Amniotic epithelial cell (primary cell): ENCODE results near the gene SSPN.

Source experiments
- DNase-seq: peaks from one replicate; pipeline ENCODE4 v3.0.0-alpha.2; 2010; ENCODE audit warnings: low read depth

Gene SSPN

GRCh38 chr12:26285401-26285800, 90.0 kb downstream of the SSPN start:
- no peak for DNase-seq

- no peak for DNase-seq
Observed at GRCh38 chr12:26286186-26286585, 90.8 kb downstream of the SSPN start.

DNA sequence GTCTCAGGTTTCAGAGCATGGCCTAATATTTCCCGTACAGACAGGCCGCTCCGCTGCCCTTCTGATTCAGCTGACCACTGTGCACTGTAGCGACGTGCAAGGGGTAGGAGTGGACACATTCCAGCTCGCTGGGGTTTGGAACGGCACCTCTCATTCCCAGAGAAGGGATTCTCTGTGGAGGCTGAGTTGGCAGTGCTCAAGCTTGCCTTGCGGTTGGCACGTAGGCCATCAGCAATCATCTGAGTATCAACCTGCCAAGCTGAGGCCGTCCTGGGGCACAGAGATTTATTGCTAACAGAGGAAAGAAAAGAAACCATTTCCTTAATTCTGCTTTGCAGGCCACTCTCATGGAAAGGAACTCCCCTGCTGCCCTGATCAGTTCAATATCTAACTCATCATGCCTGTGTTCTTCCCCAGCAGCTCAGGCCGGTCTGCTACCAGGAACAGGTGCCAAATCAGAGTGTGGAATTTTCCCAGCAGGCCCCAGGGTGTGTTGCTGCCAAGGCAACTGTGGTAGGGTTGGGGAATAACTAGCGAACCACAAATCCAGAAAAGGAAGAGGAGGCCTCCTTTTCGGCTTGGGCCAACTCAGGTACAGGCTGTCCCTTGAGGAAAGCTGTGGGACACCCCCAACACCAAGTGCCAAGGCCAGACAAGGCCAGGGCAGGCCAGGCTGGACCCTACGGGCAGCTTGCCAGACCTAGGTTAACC, 92.5 kb downstream of the SSPN start:
- DNase-seq: peak; percentile 26

DNA sequence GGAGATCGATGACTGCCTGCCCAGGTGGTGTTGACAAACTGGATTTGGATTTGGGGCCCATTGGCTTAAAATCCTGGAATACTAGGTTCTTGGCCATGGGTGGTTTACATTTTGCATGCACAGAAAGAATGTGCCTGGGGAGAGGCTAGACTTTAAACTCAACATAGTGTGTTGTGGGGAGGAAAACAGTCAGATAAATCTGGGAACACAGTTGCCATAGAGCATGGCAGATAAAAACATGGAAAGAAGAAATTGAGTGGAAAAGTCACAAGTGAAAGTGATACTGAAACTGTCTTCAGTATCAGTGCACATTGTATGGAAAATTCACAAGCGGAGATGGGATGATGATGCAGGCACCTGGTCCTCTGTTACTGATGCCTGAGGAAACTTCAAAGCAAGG, 95.2 kb downstream of the SSPN start:
- no peak for DNase-seq

DNA sequence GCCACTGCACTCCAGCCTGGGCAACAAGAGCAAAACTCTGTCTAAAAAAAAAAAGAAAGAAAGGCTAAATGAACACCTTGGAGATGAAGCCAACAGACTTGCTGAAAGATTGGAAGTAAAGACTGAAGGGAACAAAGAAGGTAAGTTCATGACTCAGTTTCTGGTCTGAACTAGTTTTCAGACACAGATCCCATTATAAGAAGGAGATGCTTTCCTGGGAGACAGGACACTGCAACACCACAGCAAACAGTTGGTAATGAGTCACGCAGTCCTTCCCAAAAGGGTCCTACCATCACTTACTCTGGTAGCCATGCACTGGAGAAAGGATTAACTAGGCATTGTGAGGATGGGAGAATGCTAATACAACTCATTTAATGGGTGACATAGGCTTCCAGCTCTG, 97.2 kb downstream of the SSPN start:
- DNase-seq: no peak

GRCh38 chr12:26293612-26294011, 98.2 kb downstream of the SSPN start:
- DNase-seq: no peak

GRCh38 chr12:26295001-26295400, 99.6 kb downstream of the SSPN start:
- no peak for DNase-seq

DNA sequence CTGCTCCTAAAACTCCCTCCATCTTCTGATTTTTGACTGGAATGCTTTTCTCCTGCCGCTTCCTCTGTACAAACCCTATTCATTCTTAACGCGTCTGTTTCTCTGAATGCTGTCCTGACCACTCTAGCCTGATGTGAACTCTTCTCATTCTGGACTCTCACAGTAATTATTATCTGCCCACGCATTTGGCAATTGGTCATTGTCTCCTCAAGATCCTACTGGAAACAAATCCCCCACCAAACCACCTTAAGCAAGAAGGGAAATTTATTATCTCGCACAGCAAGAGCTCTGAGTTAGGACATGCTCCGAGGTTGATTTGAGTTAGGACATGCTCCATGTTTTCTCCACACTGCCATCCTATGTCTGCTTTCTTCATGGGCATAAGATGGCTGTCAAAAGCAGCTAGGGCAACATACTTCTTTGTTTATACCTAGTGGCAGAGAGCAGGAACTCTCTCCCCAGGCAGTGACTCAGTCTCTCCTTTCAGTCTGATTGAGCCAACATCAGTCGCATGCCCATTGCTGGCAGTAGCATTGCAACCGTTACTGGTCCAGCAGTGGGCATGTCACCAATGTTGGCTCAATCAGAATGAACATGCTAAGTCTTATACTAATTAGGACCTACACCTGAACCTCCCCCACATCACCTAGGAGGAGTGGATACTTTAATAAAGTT, 102.2 kb downstream of the SSPN start:
- peak; percentile 68 for DNase-seq

- DNase-seq: peak; percentile 81
Observed at GRCh38 chr12:26298785-26299621, 103.6 kb downstream of the SSPN start.

GRCh38 chr12:26299751-26300150, 104.4 kb downstream of the SSPN start:
- DNase-seq: no peak
